AG04449 (cell line): ENCODE measurements around the gene C1orf174.

ENCODE experiments used
- CTCF ChIA-PET: fragments of 350-600 bp; formaldehyde crosslinking; extraction: SDS; loops from one replicate; lab custom pipeline; 2021; ENCODE audit warnings: antibody characterized with exemption; lab: Yijun Ruan, JAX
- POLR2A ChIA-PET: fragments of 400-600, 350-600 bp; formaldehyde crosslinking; extraction: SDS; loops from one replicate; lab custom pipeline; 2020; ENCODE audit warnings: antibody characterized with exemption, inconsistent platforms; lab: Yijun Ruan, JAX
- DNase-seq: peaks from one replicate; pipeline ENCODE4 v3.0.0-alpha.2; 2010; ENCODE audit warnings: low read depth, low spot score
- H3K4me3 ChIP-seq: 2 replicates; pipeline ENCODE4 v1.5.1; 2011; ENCODE audit warnings: low read depth, mild to moderate bottlenecking, control low read depth, low read length
- CTCF ChIP-seq: IDR thresholded peaks from one replicate; pipeline ENCODE4 v1.5.1; 2011; ENCODE audit warnings: mild to moderate bottlenecking, moderate library complexity, low read length, control low read depth, inconsistent platforms; ENCODE audit not compliant: insufficient read depth; ENCODE audit errors: missing control alignments

C1orf174 gene

GRCh38 chr1:3888301-3888700 is 11.8 kb downstream of the C1orf174 start:
- no peak for TF ChIP-seq CTCF
- CTCF ChIA-PET: interaction anchor here (1.4 kb wide), 1 partner anchor 11 kb away, joined by 5 read pairs; the partner anchor contains the start of gene C1orf174
- DNase-seq: no peak
- H3K4me3 ChIP-seq: no peak overlapping the region
- POLR2A ChIA-PET: no interaction called here

- no peak overlapping the region for H3K4me3 ChIP-seq
- ChIA-PET CTCF (interaction anchor here (0.7 kb wide), 1 partner anchor 13 kb away, joined by 3 read pairs; the partner anchor contains the start of gene C1orf174), POLR2A (no interaction called here)
- TF ChIP-seq CTCF: no peak
- DNase-seq: no peak
These were observed 13.4 kb downstream of the C1orf174 start for GRCh38 chr1:3886691-3887090.

- CTCF ChIA-PET: interaction anchor here (0.7 kb wide), 1 partner anchor 14 kb away, joined by 3 read pairs; the partner anchor contains the start of gene C1orf174
- DNase-seq: no peak
- TF ChIP-seq CTCF: no peak
- no peak overlapping the region for H3K4me3 ChIP-seq
- POLR2A ChIA-PET: interaction anchor here (0.7 kb wide), 1 partner anchor 14 kb away, joined by 3 read pairs; the partner anchor contains the start of gene C1orf174
These were observed 13.9 kb downstream of the C1orf174 start for GRCh38 chr1:3886106-3886670.

GRCh38 chr1:3885611-3886010 is 14.5 kb downstream of the C1orf174 start:
- ChIA-PET POLR2A (interaction anchor here (0.7 to 1.4 kb wide), 2 partner anchors 14 to 15 kb away, joined by 3 to 6 read pairs; partner anchors contain the start of gene C1orf174), CTCF (no interaction called here)
- DNase-seq: no peak
- H3K4me3 ChIP-seq: no peak overlapping the region
- TF ChIP-seq CTCF: no peak

GRCh38 chr1:3884966-3885365 is 15.1 kb downstream of the C1orf174 start:
- no peak for TF ChIP-seq CTCF
- ChIA-PET CTCF (no interaction called here), POLR2A (interaction anchor here (1.4 kb wide), 1 partner anchor 14 kb away, joined by 6 read pairs; no protein-coding TSS in a partner anchor)
- H3K4me3 ChIP-seq: no peak overlapping the region
- DNase-seq: no peak

- no peak for TF ChIP-seq CTCF
- ChIA-PET POLR2A (no interaction called here), CTCF (no interaction called here)
- H3K4me3 ChIP-seq: no peak overlapping the region
- DNase-seq: no peak
These were observed 16.7 kb downstream of the C1orf174 start for GRCh38 chr1:3883194-3883925.
